GM12873 (cell line): ENCODE measurements around the gene TBL1XR1.

Experiments
- TF ChIP-seq, protein P1 (sequence below): IDR thresholded peaks from 2 replicates; pipeline ENCODE4 v1.5.1; 2012; ENCODE audit warnings: low read depth, mild to moderate bottlenecking, moderate library complexity, low read length, control low read depth; ENCODE audit not compliant: insufficient read depth; ENCODE audit errors: missing control alignments

TBL1XR1 gene

DNA sequence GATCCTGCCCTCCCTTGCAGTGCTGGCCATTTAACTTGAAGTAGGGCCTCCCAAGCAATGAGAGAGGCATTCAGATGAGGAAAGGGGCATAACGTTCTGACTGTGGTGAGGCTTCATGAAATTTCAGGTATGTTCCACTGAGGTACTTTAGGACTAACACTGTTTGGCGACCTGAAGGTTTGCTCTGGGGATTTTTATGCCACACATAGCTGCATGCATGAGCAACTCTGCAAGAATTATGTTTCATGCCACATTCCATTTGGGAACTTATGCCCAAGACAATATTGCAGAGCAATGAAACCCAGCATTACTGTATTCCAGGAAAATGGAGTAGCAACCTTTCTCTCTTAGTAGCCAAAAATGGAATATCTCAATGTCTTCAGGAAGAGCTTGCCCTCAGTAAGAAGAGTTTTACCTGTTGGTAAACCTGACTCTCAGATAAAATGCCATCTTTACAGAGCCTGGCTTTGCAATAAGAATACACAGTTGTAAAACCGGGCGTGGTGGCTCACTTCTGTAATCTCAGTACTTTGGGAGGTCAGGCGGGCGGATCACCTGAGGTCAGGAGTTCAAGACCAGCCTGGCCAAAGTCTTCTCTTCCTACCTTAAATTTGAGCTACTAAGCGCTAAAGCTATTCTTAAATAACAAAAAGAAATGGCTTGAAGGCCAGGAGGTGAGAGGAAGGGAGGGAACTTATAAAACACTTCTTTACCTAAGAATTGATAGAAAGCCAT is 16.7 kb upstream of the TBL1XR1 start:
- TF ChIP-seq, protein P1, sequence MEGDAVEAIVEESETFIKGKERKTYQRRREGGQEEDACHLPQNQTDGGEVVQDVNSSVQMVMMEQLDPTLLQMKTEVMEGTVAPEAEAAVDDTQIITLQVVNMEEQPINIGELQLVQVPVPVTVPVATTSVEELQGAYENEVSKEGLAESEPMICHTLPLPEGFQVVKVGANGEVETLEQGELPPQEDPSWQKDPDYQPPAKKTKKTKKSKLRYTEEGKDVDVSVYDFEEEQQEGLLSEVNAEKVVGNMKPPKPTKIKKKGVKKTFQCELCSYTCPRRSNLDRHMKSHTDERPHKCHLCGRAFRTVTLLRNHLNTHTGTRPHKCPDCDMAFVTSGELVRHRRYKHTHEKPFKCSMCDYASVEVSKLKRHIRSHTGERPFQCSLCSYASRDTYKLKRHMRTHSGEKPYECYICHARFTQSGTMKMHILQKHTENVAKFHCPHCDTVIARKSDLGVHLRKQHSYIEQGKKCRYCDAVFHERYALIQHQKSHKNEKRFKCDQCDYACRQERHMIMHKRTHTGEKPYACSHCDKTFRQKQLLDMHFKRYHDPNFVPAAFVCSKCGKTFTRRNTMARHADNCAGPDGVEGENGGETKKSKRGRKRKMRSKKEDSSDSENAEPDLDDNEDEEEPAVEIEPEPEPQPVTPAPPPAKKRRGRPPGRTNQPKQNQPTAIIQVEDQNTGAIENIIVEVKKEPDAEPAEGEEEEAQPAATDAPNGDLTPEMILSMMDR: no peak

DNA sequence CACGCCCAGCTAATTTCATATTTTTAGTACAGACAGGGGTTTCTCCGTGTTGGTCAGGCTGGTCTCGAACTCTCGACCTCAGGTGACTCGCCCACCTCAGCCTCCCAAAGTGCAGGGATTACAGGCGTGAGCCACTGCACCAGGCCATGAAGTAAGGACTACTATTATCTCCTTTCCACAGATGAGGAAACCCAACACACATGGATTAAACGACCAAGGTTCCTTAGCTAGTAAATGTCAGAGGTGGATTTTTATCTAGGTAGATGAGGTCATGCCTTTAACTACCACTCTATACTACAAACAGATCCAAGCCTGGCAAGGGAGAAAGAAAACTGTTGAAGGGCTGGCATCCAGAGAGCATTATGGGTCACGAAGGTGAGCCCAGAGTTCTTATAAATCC is 15.5 kb upstream of the TBL1XR1 start:
- TF ChIP-seq, protein P1: no peak

DNA sequence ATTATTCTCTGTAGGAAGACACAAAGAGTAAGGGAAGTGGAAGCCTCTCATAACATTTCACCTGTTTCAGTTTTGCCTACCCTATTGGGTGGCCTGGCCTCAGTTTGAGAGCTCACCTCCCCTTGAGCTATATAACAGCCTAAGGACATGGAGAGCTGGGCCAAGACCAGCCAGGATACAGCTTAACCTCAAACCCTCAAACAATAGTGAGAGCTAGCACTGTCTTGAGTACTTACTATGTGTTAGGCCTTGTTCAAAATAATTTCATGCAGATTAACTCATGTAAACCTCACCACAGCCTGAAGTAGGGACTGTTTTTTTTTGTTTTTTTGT is 15.0 kb upstream of the TBL1XR1 start:
- TF ChIP-seq, protein P1: no peak

DNA sequence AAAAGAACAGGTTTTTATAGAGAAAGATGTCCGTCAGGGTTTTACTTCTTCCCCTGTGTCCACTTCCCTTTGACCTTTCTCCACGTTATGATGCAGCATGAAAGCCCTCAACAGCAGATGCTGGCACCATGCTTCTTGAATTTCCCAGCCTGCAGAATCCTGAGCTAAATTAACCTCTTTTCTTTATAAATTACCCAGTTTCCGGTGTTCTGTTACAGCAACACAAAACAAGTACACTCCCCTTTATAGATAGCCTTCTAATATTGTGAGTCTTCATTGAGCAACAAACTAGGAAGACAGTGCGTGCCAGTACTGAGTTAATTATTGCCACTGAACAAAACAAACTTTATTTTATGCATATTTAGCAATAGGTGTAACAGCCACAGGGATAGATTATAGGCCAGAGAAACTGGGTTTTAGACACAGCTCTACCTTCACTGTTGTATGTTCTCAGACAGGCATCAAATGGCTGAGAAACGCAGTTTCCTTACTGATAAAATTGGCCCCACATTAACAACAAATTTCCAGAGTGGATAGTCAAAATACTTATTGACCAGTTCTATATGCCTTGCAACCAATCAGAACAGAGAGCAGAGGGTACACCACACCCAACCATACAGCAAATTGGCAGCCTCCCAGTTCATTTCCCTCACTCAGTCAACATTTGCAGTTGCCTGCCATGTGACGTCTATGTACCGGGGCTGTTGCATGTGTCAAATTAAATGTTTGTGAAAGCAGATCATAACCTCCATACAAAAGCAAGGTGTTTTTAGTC is 14.4 kb upstream of the TBL1XR1 start:
- TF ChIP-seq, protein P1: no peak

DNA sequence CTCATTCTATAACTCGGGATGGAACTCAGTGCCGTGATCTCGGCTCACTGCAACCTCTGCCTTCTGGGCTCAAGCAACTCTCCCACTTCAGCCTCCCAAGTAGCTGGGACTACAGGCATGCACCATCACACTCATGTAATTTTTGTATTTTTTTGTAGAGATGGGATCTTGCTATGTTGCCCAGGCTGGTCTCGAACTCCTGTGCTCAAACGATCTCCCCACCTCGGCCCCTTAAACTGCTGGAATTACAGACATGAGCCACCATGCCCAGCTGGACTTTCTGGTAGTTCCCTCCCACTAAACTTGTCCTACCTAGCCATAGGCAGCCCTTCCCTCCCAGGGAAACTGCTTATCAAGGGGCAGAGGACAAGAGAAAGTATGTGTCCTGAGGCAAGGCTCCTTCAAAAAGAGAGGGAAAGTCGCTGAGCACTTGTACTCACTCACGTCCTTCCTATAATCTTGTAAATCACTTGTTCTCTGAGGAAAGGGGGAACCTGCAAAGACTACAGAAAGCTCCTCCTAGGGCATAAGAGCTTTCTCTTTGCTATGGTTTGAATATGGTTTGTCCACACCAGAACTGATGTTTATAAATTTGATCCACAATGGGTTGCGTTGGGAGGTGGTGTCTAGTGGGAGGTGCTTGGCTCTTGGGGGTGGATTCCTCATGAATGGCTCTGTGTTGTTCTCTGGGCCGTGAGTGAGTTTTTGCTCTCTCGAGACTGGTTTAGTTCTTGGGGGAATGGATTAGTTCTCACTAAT is 13.6 kb upstream of the TBL1XR1 start:
- TF ChIP-seq, protein P1: no peak

DNA sequence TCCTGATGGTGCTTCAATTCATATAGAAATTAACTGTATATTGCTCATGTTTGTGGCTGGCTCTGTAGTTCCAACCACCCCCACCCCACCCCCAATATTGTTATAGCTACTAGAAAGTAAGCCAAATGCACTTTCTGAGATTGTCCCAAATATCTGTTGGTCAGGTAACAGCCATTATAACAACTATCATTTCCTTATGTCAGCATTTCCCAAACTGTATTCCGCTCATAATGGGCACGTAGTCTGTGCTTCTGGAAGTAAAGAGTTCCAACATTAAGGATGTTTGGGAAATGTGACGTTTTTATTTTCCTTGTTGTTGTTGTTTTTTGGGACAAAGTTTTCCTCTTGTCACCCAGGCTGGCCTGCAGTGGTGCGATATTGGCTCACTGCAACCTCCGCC is 12.2 kb upstream of the TBL1XR1 start:
- TF ChIP-seq, protein P1: no peak

DNA sequence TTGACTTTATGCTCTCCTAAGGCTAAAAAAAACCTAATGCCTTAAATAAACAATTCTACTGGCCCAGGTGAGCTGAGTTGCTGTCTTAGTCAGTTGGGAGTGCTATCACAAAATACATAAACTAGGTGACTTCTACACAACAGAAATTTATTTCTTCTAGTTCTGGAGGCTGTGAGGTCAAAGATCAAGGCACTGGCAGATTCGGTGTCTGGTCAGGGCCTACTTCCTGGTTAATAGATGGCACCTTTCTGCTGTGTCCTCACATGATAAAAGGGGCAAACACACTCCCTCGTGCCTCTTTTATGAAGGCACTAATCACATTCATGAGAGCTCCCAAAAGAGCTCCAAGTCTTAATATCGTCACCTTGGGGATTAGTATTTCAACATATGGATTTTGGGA is 11.5 kb upstream of the TBL1XR1 start:
- TF ChIP-seq, protein P1: no peak
